Skeletal muscle tissue (tissue), 4 donors: Measurements from ENCODE around the gene CD83. TPM values are rescaled to one million over a fixed set of nuclear protein-coding genes. Genes with fewer than 3 reads are reported as not detected.
"Not testable (repeated sequence)": the region's sequence is repeated elsewhere in the genome, so short reads cannot be mapped to it uniquely, and the experiment has no call there.

Source experiments
- H3K27ac ChIP-seq: one replicate; pipeline ENCODE4 v1.7.0; 2013; ENCODE audit warnings: mild to moderate bottlenecking, low read depth, low read length, inconsistent platforms
- H3K27me3 ChIP-seq, 3 donors: one replicate each; pipeline ENCODE4 v1.7.0; 2013; ENCODE audit warnings: low read length in 3 of 3; ENCODE audit not compliant: control insufficient read depth in 3 of 3, insufficient read depth in 3 of 3
- H3K36me3 ChIP-seq, 3 donors: one replicate each; pipeline ENCODE4 v1.7.0; 2013; ENCODE audit warnings: low read length in 3 of 3; ENCODE audit not compliant: control insufficient read depth in 3 of 3, insufficient read depth in 3 of 3
- H3K4me1 ChIP-seq, 3 donors: one replicate each; pipeline ENCODE4 v1.7.0; 2013; ENCODE audit warnings: low read length in 3 of 3, mild to moderate bottlenecking in 3 of 3; ENCODE audit not compliant: control insufficient read depth in 3 of 3, insufficient read depth in 3 of 3
- H3K4me3 ChIP-seq, 3 donors: one replicate each; pipeline ENCODE4 v1.7.0; 2013; ENCODE audit warnings: low read length in 3 of 3
- H3K9ac ChIP-seq, 3 donors: one replicate each; pipeline ENCODE4 v1.7.0; 2013; ENCODE audit warnings: low read length in 3 of 3, mild to moderate bottlenecking in 3 of 3, moderate library complexity in 2 of 3, low read depth in 1 of 3
- H3K9me3 ChIP-seq, 3 donors: one replicate each; pipeline ENCODE4 v1.7.0; 2013; ENCODE audit warnings: low read length in 3 of 3; ENCODE audit not compliant: control insufficient read depth in 3 of 3
- total RNA-seq: library from RNA; depleted of rRNA; stranded (reverse); fragments of >200 nt; gene quantifications from one replicate; pipeline ENCODE4 v1.2.3, GENCODE V29; 2014
- donor health status: Osteomylitis.

Gene CD83
- total RNA-seq = 13.6 TPM

DNA sequence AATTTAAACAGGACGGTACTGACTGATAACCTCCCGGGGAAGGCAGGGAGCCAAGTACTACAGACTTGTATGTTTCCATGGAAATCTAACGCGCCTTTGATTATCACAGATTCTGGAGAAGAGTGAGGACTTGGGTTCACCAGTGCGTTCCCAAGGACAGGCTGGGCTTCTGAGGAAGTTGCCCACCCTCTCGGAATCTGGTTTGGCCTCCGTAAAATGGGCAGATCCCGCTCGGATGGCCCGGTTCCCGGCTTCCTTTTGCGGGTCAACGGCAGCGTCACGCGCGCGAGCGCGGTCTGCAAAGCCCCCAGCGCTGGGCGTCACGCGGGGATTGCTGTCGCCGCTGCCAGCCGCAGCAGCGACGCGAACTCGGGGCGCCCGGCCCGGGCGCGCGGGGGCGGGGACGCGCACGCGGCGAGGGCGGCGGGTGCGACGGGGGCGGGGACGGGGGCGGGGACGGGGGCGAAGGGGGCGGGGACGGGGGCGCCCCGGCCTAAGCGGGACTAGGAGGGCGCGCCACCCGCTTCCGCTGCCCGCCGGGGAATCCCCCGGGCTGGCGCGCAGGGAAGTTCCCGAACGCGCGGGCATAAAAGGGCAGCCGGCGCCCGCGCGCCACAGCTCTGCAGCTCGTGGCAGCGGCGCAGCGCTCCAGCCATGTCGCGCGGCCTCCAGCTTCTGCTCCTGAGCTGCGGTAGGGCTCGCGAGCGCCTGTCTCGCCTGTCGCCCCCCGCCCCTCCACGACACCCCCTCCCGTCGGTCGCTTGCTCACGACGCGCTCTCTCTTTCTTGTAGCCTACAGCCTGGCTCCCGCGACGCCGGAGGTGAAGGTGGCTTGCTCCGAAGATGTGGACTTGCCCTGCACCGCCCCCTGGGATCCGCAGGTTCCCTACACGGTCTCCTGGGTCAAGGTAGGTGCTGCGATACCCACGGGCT lies at the start of gene CD83:
Gene CD83 (plus strand): TSS at position 615 of the 933 bp plus-strand sequence. CDS start 40 bp downstream, at position 655.
- Histone ChIP-seq H3K36me3 (no peaks in the 10 kb centered on the region), H3K27ac (no peak within 1 kb of the TSS), H3K9me3 (no peaks in the 10 kb centered on the region), H3K4me1 (peaks cover 5 to 11% (median 6%) of the 10 kb centered on the region in 3 donors), H3K9ac (peak within 1 kb of the TSS; percentile 41 to 77 (median 51)), H3K4me3 (peak within 1 kb of the TSS; percentile 60 to 77 (median 69)), H3K27me3 (peaks cover 0 to 4% (median 0%) of the 10 kb centered on the region in 3 donors)

- Histone ChIP-seq H3K27ac (no peak overlapping the region), H3K36me3 (no peaks in the 10 kb centered on the region), H3K4me1 (no peaks in the 10 kb centered on the region), H3K4me3 (no peak overlapping the region), H3K27me3 (peaks cover 3 to 6% (median 3%) of the 10 kb centered on the region in 3 donors), H3K9ac (no peak overlapping the region), H3K9me3 (no peaks in the 10 kb centered on the region)
These were observed 49.4 kb upstream of the CD83 start for GRCh38 chr6:14068133-14068532.

DNA sequence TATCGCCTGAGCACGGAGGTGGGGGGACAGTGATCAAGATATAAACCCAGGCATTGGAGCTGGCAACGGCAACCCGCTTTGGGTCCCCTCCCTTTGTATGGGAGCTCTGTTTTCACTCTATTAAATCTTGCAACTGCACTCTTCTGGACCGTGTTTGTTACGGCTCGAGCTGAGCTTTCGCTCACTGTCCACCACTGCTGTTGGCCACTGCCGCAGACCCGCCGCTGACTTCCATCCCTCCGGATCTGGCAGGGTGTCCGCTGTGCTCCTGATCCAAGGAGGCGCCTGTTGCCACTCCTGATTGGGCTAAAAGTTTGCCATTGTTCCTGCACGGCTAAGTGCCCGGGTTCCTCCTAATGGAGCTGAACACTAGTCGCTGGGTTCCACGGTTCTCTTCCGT lies 48.9 kb upstream of the CD83 start:
- H3K4me3 ChIP-seq = no peak overlapping the region
- H3K36me3 ChIP-seq = no peaks in the 10 kb centered on the region

GRCh38 chr6:14070457-14070856 lies 47.1 kb upstream of the CD83 start:
- Histone ChIP-seq H3K27ac (no peak overlapping the region), H3K36me3 (no peaks in the 10 kb centered on the region), H3K4me1 (peaks cover 0 to 7% (median 0%) of the 10 kb centered on the region in 3 donors), H3K9ac (no peak overlapping the region), H3K4me3 (no peak overlapping the region), H3K9me3 (no peaks in the 10 kb centered on the region), H3K27me3 (peaks cover 3 to 6% (median 3%) of the 10 kb centered on the region in 3 donors)

More for the DNA sequence above, 48.9 kb upstream of the CD83 start:
- Histone ChIP-seq H3K27ac (no peak overlapping the region), H3K9ac (no peak overlapping the region), H3K4me1 (no peaks in the 10 kb centered on the region), H3K27me3 (peaks cover 3 to 6% (median 3%) of the 10 kb centered on the region in 3 donors), H3K9me3 (no peaks in the 10 kb centered on the region)

DNA sequence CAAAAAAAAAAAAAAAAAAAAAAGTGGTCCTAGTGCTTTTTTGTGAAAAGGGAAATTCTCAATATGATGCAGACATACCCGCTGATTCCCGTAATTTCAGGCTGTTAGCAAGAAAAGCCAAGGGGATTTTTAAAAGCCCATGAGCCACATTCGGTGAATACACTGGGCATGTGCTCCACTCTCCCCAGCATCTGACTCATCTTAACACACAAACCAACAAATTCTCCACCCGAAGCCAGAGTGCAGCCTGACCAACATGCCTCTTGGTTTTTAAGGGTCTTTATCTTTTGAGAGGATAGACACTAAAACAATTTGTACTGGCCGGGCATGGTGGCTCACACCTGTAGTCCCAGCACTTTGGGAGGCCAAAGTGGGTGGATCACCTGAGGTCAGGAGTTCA lies 45.5 kb upstream of the CD83 start:
- H3K27me3 ChIP-seq = peaks cover 3 to 7% (median 3%) of the 10 kb centered on the region in 3 donors
- peaks cover 0 to 7% (median 0%) of the 10 kb centered on the region in 3 donors for H3K4me1 ChIP-seq
- H3K4me3 ChIP-seq = no peak overlapping the region
- H3K36me3 ChIP-seq = no peaks in the 10 kb centered on the region
- no peaks in the 10 kb centered on the region for H3K9me3 ChIP-seq
- H3K27ac ChIP-seq = no peak overlapping the region
- H3K9ac ChIP-seq = no peak overlapping the region

DNA sequence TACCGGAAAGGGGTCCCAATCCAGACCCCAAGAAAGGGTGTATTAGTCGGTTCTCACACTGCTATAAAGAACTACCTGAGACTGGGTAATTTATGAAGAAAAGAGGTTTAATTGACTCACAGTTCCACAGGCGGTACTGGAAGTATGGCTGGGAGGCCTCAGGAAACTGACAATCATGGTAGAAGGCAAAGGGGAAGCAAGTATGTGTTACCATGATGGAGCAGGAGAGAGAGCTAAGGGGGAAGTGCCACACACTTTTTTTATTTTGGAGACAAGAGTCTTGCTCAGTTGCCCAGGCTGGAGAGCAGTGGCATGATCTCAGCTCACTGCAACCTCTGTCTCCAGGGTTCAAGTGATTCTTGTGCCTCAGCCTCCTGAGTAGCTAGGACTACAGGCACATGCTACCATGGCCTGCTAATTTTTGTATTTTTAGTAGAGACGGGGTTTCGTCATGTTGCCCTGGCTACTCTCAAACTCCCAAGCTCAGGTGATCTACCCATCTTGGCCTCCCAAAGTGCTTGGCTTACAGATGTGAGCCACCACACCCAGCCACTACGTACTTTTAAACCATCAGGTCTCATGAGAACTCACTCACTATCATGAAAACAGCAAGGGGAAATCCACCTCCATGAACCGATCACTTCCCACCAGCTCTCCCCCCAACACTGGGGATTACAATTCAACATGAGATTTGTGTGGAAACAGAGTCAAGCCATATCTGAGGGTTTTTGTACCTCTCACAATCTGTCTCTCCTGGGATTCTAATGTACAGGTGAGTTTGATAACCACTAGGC lies 43.8 kb upstream of the CD83 start:
- H3K27ac ChIP-seq, H3K4me1 ChIP-seq, H3K9ac ChIP-seq, H3K27me3 ChIP-seq, H3K9me3 ChIP-seq, H3K36me3 ChIP-seq, H3K4me3 ChIP-seq: not testable (repeated sequence)

GRCh38 chr6:14074476-14075094 lies 43.0 kb upstream of the CD83 start:
- H3K27ac ChIP-seq = no peak overlapping the region
- peak overlapping the region; percentile 36 to 75 (median 71) for H3K9ac ChIP-seq
- peak overlapping the region; percentile 66 to 83 (median 67) for H3K4me3 ChIP-seq
- H3K9me3 ChIP-seq = no peaks in the 10 kb centered on the region
- peaks cover 0 to 9% (median 0%) of the 10 kb centered on the region in 3 donors for H3K27me3 ChIP-seq
- no peaks in the 10 kb centered on the region for H3K36me3 ChIP-seq
- H3K4me1 ChIP-seq = peaks cover 0 to 7% (median 0%) of the 10 kb centered on the region in 3 donors

GRCh38 chr6:14075095-14075503 lies 42.5 kb upstream of the CD83 start:
- peak overlapping the region; percentile 66 to 83 (median 67) for H3K4me3 ChIP-seq
- H3K27ac ChIP-seq = no peak overlapping the region
- peaks cover 0 to 9% (median 0%) of the 10 kb centered on the region in 3 donors for H3K27me3 ChIP-seq

DNA sequence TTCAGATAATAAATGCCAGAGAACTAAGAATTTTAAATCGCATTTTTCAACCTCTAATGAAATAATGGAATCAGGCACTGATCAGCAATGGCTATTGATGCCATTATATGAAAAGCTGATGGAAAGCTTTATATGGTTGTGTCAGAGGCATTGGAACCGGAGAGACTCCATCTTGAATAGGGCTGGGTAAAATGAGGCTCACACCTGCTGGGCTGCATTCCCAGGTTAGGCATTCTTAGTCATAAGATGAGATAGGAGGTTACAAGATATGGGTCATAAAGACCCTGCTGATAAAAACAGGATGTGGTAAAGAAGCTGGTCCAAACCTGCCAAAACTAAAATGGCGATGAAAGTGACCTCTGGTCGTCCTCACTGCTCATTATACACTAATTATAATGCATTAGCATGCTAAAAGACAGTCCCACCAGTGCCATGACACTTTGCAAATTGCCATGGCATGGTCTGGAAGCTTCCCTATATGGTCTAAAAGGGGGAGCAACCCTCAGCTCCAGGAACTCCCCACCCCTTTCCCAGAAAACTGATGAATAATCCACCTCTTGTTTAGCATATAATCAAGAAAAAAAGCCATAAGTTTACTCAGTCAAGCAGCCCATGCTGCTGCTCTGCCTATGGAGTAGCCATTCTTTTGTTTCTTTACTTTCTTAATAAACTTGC lies 40.2 kb upstream of the CD83 start:
- H3K36me3 ChIP-seq = no peaks in the 10 kb centered on the region
- H3K4me1 ChIP-seq = peaks cover 0 to 7% (median 0%) of the 10 kb centered on the region in 3 donors
- no peak overlapping the region for H3K27ac ChIP-seq
- H3K4me3 ChIP-seq = no peak overlapping the region
- peaks cover 0 to 9% (median 0%) of the 10 kb centered on the region in 3 donors for H3K27me3 ChIP-seq
- H3K9ac ChIP-seq = no peak overlapping the region
- H3K9me3 ChIP-seq = no peaks in the 10 kb centered on the region

More at GRCh38 chr6:14075095-14075503, 42.5 kb upstream of the CD83 start:
- no peaks in the 10 kb centered on the region for H3K36me3 ChIP-seq
- H3K9ac ChIP-seq = peak overlapping the region; percentile 36 to 75 (median 71)
- H3K9me3 ChIP-seq = no peaks in the 10 kb centered on the region
- H3K4me1 ChIP-seq = peaks cover 0 to 7% (median 0%) of the 10 kb centered on the region in 3 donors
